Measurements from ENCODE around the gene CACNA2D3. TPM values are rescaled to one million over a fixed set of nuclear protein-coding genes. Genes with fewer than 3 reads are reported as not detected.

Gene CACNA2D3
- polyA plus RNA-seq, 1 donor (not counting 4 experiments of a cell fraction or from before 2014, with no cell fraction given): 0.08 TPM

GRCh38 chr3:54797111-54797510, 674.8 kb downstream of the CACNA2D3 start:
- Histone ChIP-seq H3K4me2 (ENCODE audit: control insufficient read depth, extremely low read depth, insufficient read depth, low read depth, low read length) (no peak overlapping the region), H3K27me3 (ENCODE audit: control insufficient read depth, extremely low read depth, insufficient read depth, low read length) (no peaks in the 10 kb centered on the region), H4K20me1 (ENCODE audit: control insufficient read depth, extremely low read depth, insufficient read depth, low read length) (no peaks in the 10 kb centered on the region), H3K27ac (ENCODE audit: control insufficient read depth, insufficient read depth, low read length) (no peak overlapping the region), H3K79me2 (ENCODE audit: control insufficient read depth, insufficient read depth, low read length) (no peaks in the 10 kb centered on the region), H3K36me3 (ENCODE audit: control insufficient read depth in 2 of 2, extremely low read depth in 1 of 2, insufficient read depth in 2 of 2, low read length in 2 of 2) (no peaks in the 10 kb centered on the region), H2AFZ (ENCODE audit: control insufficient read depth, low read length) (no peak overlapping the region), H3K9me1 (ENCODE audit: control insufficient read depth, extremely low read depth, insufficient read depth, low read length) (no peaks in the 10 kb centered on the region), H3K9me3 (ENCODE audit: control insufficient read depth, low read depth, low read length) (no peaks in the 10 kb centered on the region), H3K4me3 (ENCODE audit: control insufficient read depth in 2 of 3, extremely low read depth in 1 of 3, insufficient read depth in 2 of 3, low read depth in 1 of 3, low read length in 3 of 3) (no peak overlapping the region), H3K9ac (ENCODE audit: control insufficient read depth, extremely low read depth, insufficient read depth, low read length) (no peak overlapping the region), H3K4me1 (ENCODE audit: control insufficient read depth, extremely low read depth, insufficient read depth, low read length) (no peaks in the 10 kb centered on the region)
- TF ChIP-seq CTCF (optimal IDR thresholded peaks at IDR 0.05 in 1 of 3, IDR thresholded peaks at IDR 0.05 in 1 of 3, conservative IDR thresholded peaks at IDR 0.05 in 1 of 3; ENCODE audit: extremely low read depth in 1 of 3, insufficient read depth in 2 of 3, low read length in 3 of 3) (no peak), EZH2 (IDR thresholded peaks at IDR 0.05; ENCODE audit: low read length) (no peak)
- dilution Hi-C loops (cut with MboI; ENCODE audit: extremely low pct_ligation_motif_present, low sequenced_read_pairs): no loop called here
- FAIRE-seq (no peak), DNase-seq (ENCODE audit: low read depth, low spot score) (no peak)

GRCh38 chr3:54800478-54800877, 678.1 kb downstream of the CACNA2D3 start:
- H3K9me3 ChIP-seq (ENCODE audit: control insufficient read depth, low read depth, low read length): no peaks in the 10 kb centered on the region
- dilution Hi-C loops (cut with MboI; ENCODE audit: extremely low pct_ligation_motif_present, low sequenced_read_pairs): no loop called here
- no peak overlapping the region for H2AFZ ChIP-seq (ENCODE audit: control insufficient read depth, low read length)
- no peak overlapping the region for H3K4me3 ChIP-seq (ENCODE audit: control insufficient read depth in 2 of 3, extremely low read depth in 1 of 3, insufficient read depth in 2 of 3, low read depth in 1 of 3, low read length in 3 of 3)
- H3K9ac ChIP-seq (ENCODE audit: control insufficient read depth, extremely low read depth, insufficient read depth, low read length): no peak overlapping the region
- FAIRE-seq (no peak), DNase-seq (ENCODE audit: low read depth, low spot score) (no peak)
- no peaks in the 10 kb centered on the region for H3K4me1 ChIP-seq (ENCODE audit: control insufficient read depth, extremely low read depth, insufficient read depth, low read length)
- H3K9me1 ChIP-seq (ENCODE audit: control insufficient read depth, extremely low read depth, insufficient read depth, low read length): no peaks in the 10 kb centered on the region
- TF ChIP-seq EZH2 (IDR thresholded peaks at IDR 0.05; ENCODE audit: low read length) (no peak), CTCF (optimal IDR thresholded peaks at IDR 0.05 in 1 of 3, IDR thresholded peaks at IDR 0.05 in 1 of 3, conservative IDR thresholded peaks at IDR 0.05 in 1 of 3; ENCODE audit: extremely low read depth in 1 of 3, insufficient read depth in 2 of 3, low read length in 3 of 3) (no peak)
- H3K27ac ChIP-seq (ENCODE audit: control insufficient read depth, insufficient read depth, low read length): no peak overlapping the region
- no peak overlapping the region for H3K4me2 ChIP-seq (ENCODE audit: control insufficient read depth, extremely low read depth, insufficient read depth, low read depth, low read length)
- no peaks in the 10 kb centered on the region for H4K20me1 ChIP-seq (ENCODE audit: control insufficient read depth, extremely low read depth, insufficient read depth, low read length)
- H3K27me3 ChIP-seq (ENCODE audit: control insufficient read depth, extremely low read depth, insufficient read depth, low read length): no peaks in the 10 kb centered on the region
- H3K79me2 ChIP-seq (ENCODE audit: control insufficient read depth, insufficient read depth, low read length): no peaks in the 10 kb centered on the region
- H3K36me3 ChIP-seq (ENCODE audit: control insufficient read depth in 2 of 2, extremely low read depth in 1 of 2, insufficient read depth in 2 of 2, low read length in 2 of 2): no peaks in the 10 kb centered on the region
